ENCODE data around the gene F11. TPM values are rescaled to one million over a fixed set of nuclear protein-coding genes. Genes with fewer than 3 reads are reported as not detected.
"Not testable (repeated sequence)": the region's sequence is repeated elsewhere in the genome, so short reads cannot be mapped to it uniquely, and the experiment has no call there.

F11 gene
- total RNA-seq, 2 experiments from 2014 or later, result not detected

DNA sequence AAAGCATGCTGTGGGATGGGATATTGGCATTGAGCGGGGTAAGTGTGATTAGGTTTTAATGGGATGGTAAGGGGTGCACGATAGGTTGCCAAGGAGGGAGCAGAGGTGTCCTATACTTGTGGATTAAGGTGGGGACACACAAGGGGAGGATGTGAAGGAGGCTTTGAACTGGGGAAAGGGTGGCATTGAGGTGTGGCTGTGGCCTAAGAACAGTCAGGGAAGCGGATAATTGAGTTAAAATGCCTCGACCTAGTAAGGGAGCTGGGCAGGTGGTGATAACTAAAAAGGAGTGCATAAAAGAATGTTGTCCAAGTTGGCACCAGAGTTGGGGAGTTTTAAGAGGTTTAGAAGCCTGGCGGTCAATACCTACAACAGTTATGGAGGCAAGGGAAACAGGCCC, 21.2 kb upstream of the F11 start:
- peaks cover 21% of the 10 kb centered on the region for H3K36me3 Mint-ChIP-seq (ENCODE audit: low read depth)
- Histone ChIP-seq H3K27ac (ENCODE audit: low read depth in 1 of 2, low read length in 2 of 2) (no peak overlapping the region), H3K27me3 (ENCODE audit: control insufficient read depth in 1 of 2, insufficient read depth in 2 of 2, low read length in 2 of 2) (no peaks in the 10 kb centered on the region), H3K36me3 (ENCODE audit: insufficient read depth, low read length) (no peaks in the 10 kb centered on the region), H3K4me1 (ENCODE audit: insufficient read depth, low read length) (no peaks in the 10 kb centered on the region), H3K9me3 (ENCODE audit: control insufficient read depth in 1 of 2, insufficient read depth in 1 of 2, low read length in 2 of 2) (peaks cover 0 to 5% of the 10 kb centered on the region in 2 experiments), H3K4me3 (ENCODE audit: low read length) (no peak overlapping the region)
- no peak overlapping the region for H3K4me3 Mint-ChIP-seq
- ChIA-PET CTCF (no interaction called here), POLR2A (no interaction called here)
- ATAC-seq (ENCODE audit: poor library complexity) (no peak), DNase-seq (no peak)
- intact Hi-C loops (cut with DNase I, micrococcal nuclease), result no loop called here
- peaks cover 6% of the 10 kb centered on the region for H3K9me3 Mint-ChIP-seq
- no peaks in the 10 kb centered on the region for H3K4me1 Mint-ChIP-seq (ENCODE audit: low read depth)
- TF ChIP-seq, protein P1, sequence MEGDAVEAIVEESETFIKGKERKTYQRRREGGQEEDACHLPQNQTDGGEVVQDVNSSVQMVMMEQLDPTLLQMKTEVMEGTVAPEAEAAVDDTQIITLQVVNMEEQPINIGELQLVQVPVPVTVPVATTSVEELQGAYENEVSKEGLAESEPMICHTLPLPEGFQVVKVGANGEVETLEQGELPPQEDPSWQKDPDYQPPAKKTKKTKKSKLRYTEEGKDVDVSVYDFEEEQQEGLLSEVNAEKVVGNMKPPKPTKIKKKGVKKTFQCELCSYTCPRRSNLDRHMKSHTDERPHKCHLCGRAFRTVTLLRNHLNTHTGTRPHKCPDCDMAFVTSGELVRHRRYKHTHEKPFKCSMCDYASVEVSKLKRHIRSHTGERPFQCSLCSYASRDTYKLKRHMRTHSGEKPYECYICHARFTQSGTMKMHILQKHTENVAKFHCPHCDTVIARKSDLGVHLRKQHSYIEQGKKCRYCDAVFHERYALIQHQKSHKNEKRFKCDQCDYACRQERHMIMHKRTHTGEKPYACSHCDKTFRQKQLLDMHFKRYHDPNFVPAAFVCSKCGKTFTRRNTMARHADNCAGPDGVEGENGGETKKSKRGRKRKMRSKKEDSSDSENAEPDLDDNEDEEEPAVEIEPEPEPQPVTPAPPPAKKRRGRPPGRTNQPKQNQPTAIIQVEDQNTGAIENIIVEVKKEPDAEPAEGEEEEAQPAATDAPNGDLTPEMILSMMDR (IDR thresholded peaks at IDR 0.05), result no peak
- no peak overlapping the region for H3K27ac Mint-ChIP-seq
- no peaks in the 10 kb centered on the region for H3K27me3 Mint-ChIP-seq

DNA sequence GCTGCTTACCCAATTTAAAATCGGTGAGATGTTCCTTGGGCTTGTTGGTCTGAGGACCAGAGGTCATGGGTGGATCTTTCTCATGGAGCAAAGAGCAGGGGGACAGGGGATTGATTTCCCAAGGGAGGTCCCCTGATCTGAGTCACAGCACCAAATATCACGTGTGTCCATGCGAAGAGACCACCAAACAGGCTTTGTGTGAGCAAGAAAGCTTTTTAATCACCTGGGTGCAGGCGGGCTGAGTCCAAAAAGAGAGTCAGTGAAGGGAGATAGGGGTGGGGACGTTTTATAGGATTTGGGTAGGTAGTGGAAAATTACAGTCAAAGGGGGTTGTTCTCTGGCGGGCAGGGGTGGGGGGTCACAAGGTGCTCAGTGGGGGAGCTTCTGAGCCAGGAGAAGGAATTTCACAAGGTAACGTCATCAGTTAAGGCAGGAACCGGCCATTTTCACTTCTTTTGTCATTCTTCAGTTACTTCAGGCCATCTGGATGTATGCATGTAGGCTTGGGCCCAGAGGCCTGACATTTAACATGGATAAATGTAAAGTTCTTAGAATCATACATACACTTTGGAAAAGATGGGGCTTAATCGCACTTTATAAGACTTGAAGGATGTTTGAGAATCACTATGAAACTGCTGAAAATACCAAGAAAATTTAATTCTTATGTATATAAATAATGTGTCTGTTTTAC, 18.8 kb upstream of the F11 start:
- DNase-seq; H3K4me3 ChIP-seq (ENCODE audit: low read length); H3K27ac ChIP-seq (ENCODE audit: low read depth in 1 of 2, low read length in 2 of 2); H3K9me3 Mint-ChIP-seq; H3K9me3 ChIP-seq (ENCODE audit: control insufficient read depth in 1 of 2, insufficient read depth in 1 of 2, low read length in 2 of 2); H3K27me3 Mint-ChIP-seq; H3K4me1 ChIP-seq (ENCODE audit: insufficient read depth, low read length); H3K4me3 Mint-ChIP-seq; H3K27ac Mint-ChIP-seq; CTCF ChIA-PET; H3K27me3 ChIP-seq (ENCODE audit: control insufficient read depth in 1 of 2, insufficient read depth in 2 of 2, low read length in 2 of 2); intact Hi-C loops (cut with DNase I, micrococcal nuclease); ATAC-seq (ENCODE audit: poor library complexity); H3K4me1 Mint-ChIP-seq (ENCODE audit: low read depth); POLR2A ChIA-PET; H3K36me3 ChIP-seq (ENCODE audit: insufficient read depth, low read length): not testable (repeated sequence)
- peaks cover 19% of the 10 kb centered on the region for H3K36me3 Mint-ChIP-seq (ENCODE audit: low read depth)

DNA sequence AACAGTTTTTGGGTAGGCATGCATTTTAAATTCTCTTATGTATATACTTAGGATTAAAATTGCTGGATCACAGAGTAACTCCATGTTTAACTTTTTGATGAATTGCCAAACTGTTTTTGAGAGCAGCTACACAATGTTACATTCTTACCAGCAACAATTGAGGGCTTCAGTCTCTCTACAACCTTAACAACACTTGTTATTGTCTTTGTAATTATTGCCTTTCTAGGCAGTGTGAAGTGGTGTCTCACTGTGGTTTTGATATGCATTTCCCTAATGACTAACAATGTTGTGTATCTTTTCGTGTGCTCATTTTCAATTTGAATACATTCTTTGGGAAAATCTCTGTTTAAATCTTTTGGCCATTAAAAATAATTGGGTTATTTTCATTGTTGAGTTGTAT, 17.3 kb upstream of the F11 start:
- Histone ChIP-seq H3K4me1 (ENCODE audit: insufficient read depth, low read length) (no peaks in the 10 kb centered on the region), H3K27ac (ENCODE audit: low read depth in 1 of 2, low read length in 2 of 2) (no peak overlapping the region), H3K27me3 (ENCODE audit: control insufficient read depth in 1 of 2, insufficient read depth in 2 of 2, low read length in 2 of 2) (no peaks in the 10 kb centered on the region), H3K9me3 (ENCODE audit: control insufficient read depth in 1 of 2, insufficient read depth in 1 of 2, low read length in 2 of 2) (peaks cover 0 to 5% of the 10 kb centered on the region in 2 experiments), H3K4me3 (ENCODE audit: low read length) (no peak overlapping the region), H3K36me3 (ENCODE audit: insufficient read depth, low read length) (peaks cover 4% of the 10 kb centered on the region)
- ATAC-seq (ENCODE audit: poor library complexity), result no peak
- Mint-ChIP-seq H3K27me3 (no peaks in the 10 kb centered on the region), H3K9me3 (peaks cover 6% of the 10 kb centered on the region), H3K4me1 (ENCODE audit: low read depth) (no peaks in the 10 kb centered on the region), H3K36me3 (ENCODE audit: low read depth) (peaks cover 29% of the 10 kb centered on the region), H3K27ac (no peak overlapping the region), H3K4me3 (no peak overlapping the region)
- DNase-seq, result no peak
- CTCF ChIA-PET, result no interaction called here
- TF ChIP-seq, protein P1 (IDR thresholded peaks at IDR 0.05), result no peak
- intact Hi-C loops (cut with DNase I, micrococcal nuclease), result no loop called here
- POLR2A ChIA-PET, result no interaction called here
